ENCODE data around the gene MYBPHL. TPM values are rescaled to one million over a fixed set of nuclear protein-coding genes. Genes with fewer than 3 reads are reported as not detected.

Gene MYBPHL
- total and polyA plus RNA-seq, 4 donors: 0.34 to 3.3 (median 1.4) TPM

- H3K36me3 ChIP-seq (ENCODE audit: control insufficient read depth in 4 of 4, insufficient read depth in 4 of 4, low read length in 4 of 4): peaks cover 0 to 5% (median under 1%) of the 10 kb centered on the region in 4 donors
- 94 to 95% methylated on average over 69 of the region's 69 CpGs for WGBS, 2 donors
- DNase-seq (no peak), ATAC-seq (ENCODE audit: insufficient read depth, low FRiP score) (no peak)
- H3K4me1 ChIP-seq (ENCODE audit: control insufficient read depth in 5 of 5, insufficient read depth in 5 of 5, low read length in 5 of 5): peaks cover 0 to 19% (median 10%) of the 10 kb centered on the region in 5 donors
- no peak overlapping the region for H3K27ac ChIP-seq (ENCODE audit: low read depth in 1 of 2, low read length in 1 of 2)
- TF ChIP-seq, protein P1, sequence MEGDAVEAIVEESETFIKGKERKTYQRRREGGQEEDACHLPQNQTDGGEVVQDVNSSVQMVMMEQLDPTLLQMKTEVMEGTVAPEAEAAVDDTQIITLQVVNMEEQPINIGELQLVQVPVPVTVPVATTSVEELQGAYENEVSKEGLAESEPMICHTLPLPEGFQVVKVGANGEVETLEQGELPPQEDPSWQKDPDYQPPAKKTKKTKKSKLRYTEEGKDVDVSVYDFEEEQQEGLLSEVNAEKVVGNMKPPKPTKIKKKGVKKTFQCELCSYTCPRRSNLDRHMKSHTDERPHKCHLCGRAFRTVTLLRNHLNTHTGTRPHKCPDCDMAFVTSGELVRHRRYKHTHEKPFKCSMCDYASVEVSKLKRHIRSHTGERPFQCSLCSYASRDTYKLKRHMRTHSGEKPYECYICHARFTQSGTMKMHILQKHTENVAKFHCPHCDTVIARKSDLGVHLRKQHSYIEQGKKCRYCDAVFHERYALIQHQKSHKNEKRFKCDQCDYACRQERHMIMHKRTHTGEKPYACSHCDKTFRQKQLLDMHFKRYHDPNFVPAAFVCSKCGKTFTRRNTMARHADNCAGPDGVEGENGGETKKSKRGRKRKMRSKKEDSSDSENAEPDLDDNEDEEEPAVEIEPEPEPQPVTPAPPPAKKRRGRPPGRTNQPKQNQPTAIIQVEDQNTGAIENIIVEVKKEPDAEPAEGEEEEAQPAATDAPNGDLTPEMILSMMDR (IDR thresholded peaks at IDR 0.05; ENCODE audit: control extremely low read depth, extremely low read depth): no peak
- H3K27me3 ChIP-seq (ENCODE audit: control insufficient read depth in 3 of 3, insufficient read depth in 3 of 3, low read length in 2 of 3): no peaks in the 10 kb centered on the region
- H3K9me3 ChIP-seq (ENCODE audit: control insufficient read depth in 4 of 4, insufficient read depth in 3 of 4, low read length in 3 of 4): no peaks in the 10 kb centered on the region
- no peak overlapping the region for H3K9ac ChIP-seq (ENCODE audit: insufficient read depth in 1 of 2, low read length in 2 of 2)
- no peak overlapping the region for H3K4me3 ChIP-seq
These were observed 48.0 kb downstream of the MYBPHL start for GRCh38 chr1:109258481-109259466.

- no peak overlapping the region for H3K9ac ChIP-seq (ENCODE audit: insufficient read depth in 1 of 2, low read length in 2 of 2)
- no peaks in the 10 kb centered on the region for H3K27me3 ChIP-seq (ENCODE audit: control insufficient read depth in 3 of 3, insufficient read depth in 3 of 3, low read length in 2 of 3)
- peaks cover 0 to 28% (median 11%) of the 10 kb centered on the region in 5 donors for H3K4me1 ChIP-seq (ENCODE audit: control insufficient read depth in 5 of 5, insufficient read depth in 5 of 5, low read length in 5 of 5)
- ATAC-seq (ENCODE audit: insufficient read depth, low FRiP score): no peak
- DNase-seq: no peak
- H3K9me3 ChIP-seq (ENCODE audit: control insufficient read depth in 4 of 4, insufficient read depth in 3 of 4, low read length in 3 of 4): no peaks in the 10 kb centered on the region
- no peak overlapping the region for H3K4me3 ChIP-seq
- TF ChIP-seq, protein P1 (IDR thresholded peaks at IDR 0.05; ENCODE audit: control extremely low read depth, extremely low read depth): no peak
- H3K27ac ChIP-seq (ENCODE audit: low read depth in 1 of 2, low read length in 1 of 2): no peak overlapping the region
- H3K36me3 ChIP-seq (ENCODE audit: control insufficient read depth in 4 of 4, insufficient read depth in 4 of 4, low read length in 4 of 4): peaks cover 0 to 5% (median under 1%) of the 10 kb centered on the region in 4 donors
- WGBS, 2 donors: 87% methylated on average over 15 of the region's 15 CpGs
These were observed 49.0 kb downstream of the MYBPHL start for GRCh38 chr1:109257682-109258421.

GRCh38 chr1:109256971-109257681, 49.7 kb downstream of the MYBPHL start:
- H3K9me3 ChIP-seq (ENCODE audit: control insufficient read depth in 4 of 4, insufficient read depth in 3 of 4, low read length in 3 of 4): no peaks in the 10 kb centered on the region
- ATAC-seq (ENCODE audit: insufficient read depth, low FRiP score) (no peak), DNase-seq (no peak)
- H3K27me3 ChIP-seq (ENCODE audit: control insufficient read depth in 3 of 3, insufficient read depth in 3 of 3, low read length in 2 of 3): no peaks in the 10 kb centered on the region
- TF ChIP-seq, protein P1 (IDR thresholded peaks at IDR 0.05; ENCODE audit: control extremely low read depth, extremely low read depth): no peak
- H3K4me3 ChIP-seq: no peak overlapping the region
- peaks cover 0 to 30% (median 11%) of the 10 kb centered on the region in 5 donors for H3K4me1 ChIP-seq (ENCODE audit: control insufficient read depth in 5 of 5, insufficient read depth in 5 of 5, low read length in 5 of 5)
- H3K36me3 ChIP-seq (ENCODE audit: control insufficient read depth in 4 of 4, insufficient read depth in 4 of 4, low read length in 4 of 4): peaks cover 0 to 5% (median under 1%) of the 10 kb centered on the region in 4 donors
- H3K9ac ChIP-seq (ENCODE audit: insufficient read depth in 1 of 2, low read length in 2 of 2): no peak overlapping the region
- H3K27ac ChIP-seq (ENCODE audit: low read depth in 1 of 2, low read length in 1 of 2): no peak overlapping the region
- WGBS, 2 donors: 91 to 99% methylated on average over 5 of the region's 5 CpGs
